ENCODE results near the gene PHF14.

Gene PHF14

DNA sequence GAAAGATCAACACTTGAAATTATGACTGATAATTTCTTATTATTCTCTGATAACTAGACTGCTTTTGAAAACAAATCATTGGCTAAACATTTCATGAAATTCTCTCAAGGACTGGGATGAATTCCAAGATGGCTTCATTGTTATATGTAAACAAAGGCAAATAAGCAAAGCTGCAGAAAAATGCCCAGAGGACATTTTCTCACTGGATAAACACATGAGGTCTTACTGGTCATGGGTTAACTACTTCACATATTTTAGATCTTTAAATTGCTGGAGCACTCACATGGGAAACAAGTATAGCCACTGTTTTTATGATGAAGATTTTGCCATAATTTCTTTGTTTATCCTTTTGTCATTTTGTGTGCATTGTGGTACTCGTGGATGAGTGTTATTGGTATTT lies 239.1 kb downstream of the PHF14 start:
- no peak for DNase-seq

- no peak for DNase-seq
Observed at GRCh38 chr7:11213266-11213665, 239.6 kb downstream of the PHF14 start.

DNA sequence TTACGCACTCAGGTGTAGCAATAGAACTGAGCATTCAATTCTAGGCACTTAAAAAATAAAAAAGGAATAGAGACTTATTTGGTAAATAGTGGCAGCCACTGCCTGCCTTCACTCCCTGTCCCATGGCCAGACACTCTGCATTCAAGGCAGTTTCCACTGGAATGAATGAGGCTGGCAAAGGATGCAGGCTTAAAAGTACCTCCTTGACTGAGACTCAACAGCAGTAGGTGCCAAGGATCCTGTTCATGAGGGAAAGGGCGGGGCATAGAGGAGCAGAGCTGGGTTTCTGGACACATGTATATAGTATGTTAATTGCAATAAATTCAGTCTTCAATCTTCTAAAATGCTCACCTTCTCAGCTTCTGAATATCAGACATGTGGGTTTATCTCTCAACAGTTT lies 242.6 kb downstream of the PHF14 start:
- DNase-seq, result no peak

- no peak for DNase-seq
Observed at GRCh38 chr7:11217848-11218565, 244.3 kb downstream of the PHF14 start.
